ENCODE results near the gene TSPAN5.
A peak's percentile ranks its signal among the peaks of the same experiment; 100 is the strongest.
"Not testable (repeated sequence)": the region's sequence is repeated elsewhere in the genome, so short reads cannot be mapped to it uniquely, and the experiment has no call there.

The TSPAN5 gene

DNA sequence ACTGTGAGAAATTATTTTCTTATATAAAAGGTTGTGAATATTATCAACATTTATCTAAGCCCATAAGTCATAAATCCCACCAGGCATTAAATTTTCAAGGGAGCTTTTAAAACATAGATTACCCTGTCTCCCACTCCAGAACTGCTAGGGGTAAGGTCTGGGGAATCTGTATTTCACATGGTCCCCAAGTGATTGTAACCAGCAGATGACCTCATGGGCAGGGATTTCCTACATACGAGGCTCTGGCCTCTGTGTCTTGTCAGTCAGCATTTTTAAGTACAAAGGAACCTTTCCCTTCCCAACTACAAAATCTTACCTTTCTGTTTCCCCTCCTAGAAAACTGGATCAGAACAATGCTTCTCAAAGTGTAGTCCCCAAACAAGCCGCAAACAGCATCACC, 188.6 kb downstream of the TSPAN5 start:
- H3K4me3 ChIP-seq (ENCODE audit: low read depth, low read length), result no peak overlapping the region
- no peaks in the 10 kb centered on the region for H3K36me3 ChIP-seq (ENCODE audit: control insufficient read depth, insufficient read depth, low read length)
- H3K27me3 ChIP-seq (ENCODE audit: control insufficient read depth, insufficient read depth, low read length), result no peaks in the 10 kb centered on the region
- H3K4me1 ChIP-seq (ENCODE audit: control insufficient read depth, insufficient read depth, low read length), result no peaks in the 10 kb centered on the region; the same call in 1 of the 2 replicates
- no peak overlapping the region for H3K9ac ChIP-seq (ENCODE audit: low read length)
- no peak overlapping the region for H3K27ac ChIP-seq (ENCODE audit: low read depth, low read length)
- H3K9me3 ChIP-seq (ENCODE audit: control insufficient read depth, insufficient read depth, low read depth, low read length), result no peaks in the 10 kb centered on the region

DNA sequence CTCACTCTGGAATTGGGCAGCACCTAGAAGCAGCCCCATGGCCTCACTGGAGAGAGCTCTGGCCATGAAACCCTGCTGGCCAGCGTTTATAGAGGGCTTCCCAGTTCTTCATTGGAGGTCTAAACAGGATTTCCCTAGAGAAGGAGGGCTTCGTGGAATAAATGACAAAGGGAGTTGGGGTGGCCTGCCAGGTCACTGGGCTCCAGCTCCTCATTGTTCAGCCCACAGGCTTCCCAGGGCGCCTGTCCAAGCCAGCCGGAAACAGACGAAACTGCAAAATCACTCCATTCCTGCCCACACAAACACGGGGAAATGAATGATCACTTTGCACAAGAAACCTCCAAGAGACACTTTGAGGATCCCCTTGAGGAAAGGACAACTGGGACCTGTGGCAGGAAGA, 189.7 kb downstream of the TSPAN5 start:
- Histone ChIP-seq H3K4me3 (ENCODE audit: low read depth, low read length) (no peak overlapping the region), H3K27ac (ENCODE audit: low read depth, low read length) (no peak overlapping the region)

DNA sequence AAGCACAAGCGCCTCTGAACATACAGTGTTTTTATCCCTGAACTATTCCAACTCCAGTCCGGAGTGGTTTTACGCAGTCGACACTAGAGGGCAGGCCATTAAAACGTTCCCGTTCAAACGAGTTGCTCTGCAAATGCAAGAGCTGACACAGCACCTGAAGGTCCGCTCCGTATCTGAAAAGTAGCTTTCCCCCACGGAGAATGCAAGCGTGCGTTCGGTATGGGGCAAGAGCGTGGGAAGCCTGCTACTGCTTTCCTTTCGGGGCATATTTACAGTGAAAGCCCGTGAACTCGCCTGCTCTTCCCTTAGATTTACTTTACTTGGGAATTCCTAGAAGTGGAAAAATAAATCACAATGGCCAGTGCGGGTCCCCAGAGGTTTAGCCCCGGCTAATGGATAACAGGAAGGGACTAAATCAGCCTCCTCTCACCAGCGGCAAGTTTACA, 190.8 kb downstream of the TSPAN5 start:
- no peaks in the 10 kb centered on the region for H3K9me3 ChIP-seq (ENCODE audit: control insufficient read depth, insufficient read depth, low read depth, low read length)
- H3K4me3 ChIP-seq (ENCODE audit: low read depth, low read length), result peak overlapping the region; percentile 53
- no peaks in the 10 kb centered on the region for H3K27me3 ChIP-seq (ENCODE audit: control insufficient read depth, insufficient read depth, low read length)
- peak overlapping the region; percentile 41 for H3K9ac ChIP-seq (ENCODE audit: low read length)
- H3K4me1 ChIP-seq (ENCODE audit: control insufficient read depth, insufficient read depth, low read length), result no peaks in the 10 kb centered on the region; the same call in 1 of the 2 replicates
- no peak overlapping the region for H3K27ac ChIP-seq (ENCODE audit: low read depth, low read length)
- no peaks in the 10 kb centered on the region for H3K36me3 ChIP-seq (ENCODE audit: control insufficient read depth, insufficient read depth, low read length)

More for the DNA sequence above, 189.7 kb downstream of the TSPAN5 start:
- no peaks in the 10 kb centered on the region; the same call in 1 of the 2 replicates for H3K4me1 ChIP-seq (ENCODE audit: control insufficient read depth, insufficient read depth, low read length)
- H3K27me3 ChIP-seq (ENCODE audit: control insufficient read depth, insufficient read depth, low read length), result no peaks in the 10 kb centered on the region
- no peak overlapping the region for H3K9ac ChIP-seq (ENCODE audit: low read length)
- no peaks in the 10 kb centered on the region for H3K9me3 ChIP-seq (ENCODE audit: control insufficient read depth, insufficient read depth, low read depth, low read length)
- H3K36me3 ChIP-seq (ENCODE audit: control insufficient read depth, insufficient read depth, low read length), result no peaks in the 10 kb centered on the region

DNA sequence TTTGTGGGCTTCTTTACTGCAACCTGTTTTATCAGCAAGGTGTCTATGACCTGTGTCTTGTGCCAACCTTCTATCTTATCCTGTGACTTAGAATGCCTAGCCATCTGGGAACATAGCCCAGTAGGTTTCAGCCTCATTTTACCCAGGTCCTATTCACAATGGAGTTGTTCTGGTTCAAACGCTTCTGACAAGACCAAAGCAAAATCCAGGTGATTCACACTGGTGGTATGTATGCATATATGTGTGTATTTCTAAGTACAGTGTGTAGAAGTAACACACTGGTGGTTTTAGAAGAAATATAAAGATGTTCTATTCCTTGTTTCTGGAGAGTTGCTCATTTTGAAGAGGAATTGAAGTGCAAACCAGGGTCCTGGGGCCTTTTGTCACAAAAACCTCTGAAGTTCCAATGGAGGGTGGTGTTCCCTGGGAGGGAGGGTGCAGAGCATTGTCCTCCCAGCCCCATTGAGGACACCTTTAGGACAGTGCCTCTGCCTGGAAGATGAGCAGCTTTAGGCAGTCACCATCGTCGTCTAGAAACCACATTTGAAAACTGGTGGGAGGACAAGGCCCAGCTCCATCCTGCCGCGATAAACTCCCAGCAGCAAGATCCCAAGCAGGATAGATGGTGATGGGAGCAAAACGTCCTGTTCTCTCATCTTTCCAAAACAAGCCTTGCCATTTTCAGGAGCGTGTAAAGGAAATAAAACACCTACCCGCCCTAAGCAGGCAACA, 191.4 kb downstream of the TSPAN5 start:
- Histone ChIP-seq H3K4me1 (ENCODE audit: control insufficient read depth, insufficient read depth, low read length) (no peaks in the 10 kb centered on the region; the same call in 1 of the 2 replicates), H3K4me3 (ENCODE audit: low read depth, low read length) (no peak overlapping the region), H3K9me3 (ENCODE audit: control insufficient read depth, insufficient read depth, low read depth, low read length) (no peaks in the 10 kb centered on the region), H3K36me3 (ENCODE audit: control insufficient read depth, insufficient read depth, low read length) (no peaks in the 10 kb centered on the region), H3K9ac (ENCODE audit: low read length) (no peak overlapping the region), H3K27ac (ENCODE audit: low read depth, low read length) (no peak overlapping the region), H3K27me3 (ENCODE audit: control insufficient read depth, insufficient read depth, low read length) (no peaks in the 10 kb centered on the region)

DNA sequence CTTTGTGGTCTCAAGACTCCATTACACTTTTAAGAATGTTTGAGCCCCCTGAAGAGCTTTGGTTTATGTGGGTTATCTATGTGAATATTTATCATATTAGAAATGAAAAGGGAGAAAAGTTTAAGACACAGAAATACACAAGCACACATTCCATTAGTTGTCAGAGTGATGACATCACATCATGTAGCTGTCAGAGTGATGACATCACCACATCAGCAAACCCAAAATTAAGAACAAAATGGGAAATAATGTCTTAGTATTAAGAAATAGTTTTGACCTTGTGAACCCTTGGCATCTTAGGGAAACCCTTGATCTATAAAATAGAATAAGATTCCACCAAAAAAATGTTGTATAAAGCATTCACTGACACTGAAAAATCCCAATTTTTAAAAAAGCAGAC, 195.9 kb downstream of the TSPAN5 start:
- no peaks in the 10 kb centered on the region for H3K4me1 ChIP-seq (ENCODE audit: control insufficient read depth, insufficient read depth, low read length)
- H3K27ac ChIP-seq (ENCODE audit: low read depth, low read length), result no peak overlapping the region
- H3K36me3 ChIP-seq (ENCODE audit: control insufficient read depth, insufficient read depth, low read length), result no peaks in the 10 kb centered on the region
- no peaks in the 10 kb centered on the region for H3K9me3 ChIP-seq (ENCODE audit: control insufficient read depth, insufficient read depth, low read depth, low read length)
- H3K9ac ChIP-seq (ENCODE audit: low read length), result no peak overlapping the region
- no peak overlapping the region for H3K4me3 ChIP-seq (ENCODE audit: low read depth, low read length)
- no peaks in the 10 kb centered on the region for H3K27me3 ChIP-seq (ENCODE audit: control insufficient read depth, insufficient read depth, low read length)

DNA sequence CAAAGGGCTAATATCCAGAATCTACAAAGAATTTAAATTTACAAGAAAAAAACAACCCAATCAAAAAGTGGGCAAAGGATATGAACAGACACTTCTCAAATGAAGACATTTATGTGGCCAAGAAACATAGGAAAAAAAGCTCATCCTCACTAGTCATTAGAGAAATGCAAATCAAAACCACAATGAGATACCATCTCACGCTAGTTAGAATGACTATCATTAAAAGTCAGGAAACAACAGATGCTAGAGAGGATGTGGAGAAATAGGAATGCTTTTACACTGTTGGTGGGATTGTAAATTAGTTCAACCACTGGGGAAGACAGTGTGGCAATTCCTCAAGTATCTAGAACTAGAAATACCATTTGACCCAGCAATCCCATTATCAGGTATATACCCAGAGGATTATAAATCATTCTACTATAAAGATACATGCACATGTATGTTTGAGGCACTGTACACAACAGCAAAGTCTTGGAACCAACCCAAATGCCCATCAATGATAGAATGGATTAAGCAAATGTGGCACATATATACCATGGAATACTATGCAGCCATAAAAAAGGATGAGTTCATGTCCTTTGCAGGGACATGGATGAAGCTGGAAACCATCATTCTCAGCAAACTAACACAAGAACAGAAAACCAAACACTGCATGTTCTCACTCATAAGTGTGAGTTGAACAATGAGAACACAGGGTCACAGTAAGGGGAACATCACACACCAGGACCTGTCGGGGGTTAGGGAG, 197.1 kb downstream of the TSPAN5 start:
- not testable (repeated sequence) for H3K9me3 ChIP-seq (ENCODE audit: control insufficient read depth, insufficient read depth, low read depth, low read length); H3K9ac ChIP-seq (ENCODE audit: low read length); H3K27ac ChIP-seq (ENCODE audit: low read depth, low read length)

DNA sequence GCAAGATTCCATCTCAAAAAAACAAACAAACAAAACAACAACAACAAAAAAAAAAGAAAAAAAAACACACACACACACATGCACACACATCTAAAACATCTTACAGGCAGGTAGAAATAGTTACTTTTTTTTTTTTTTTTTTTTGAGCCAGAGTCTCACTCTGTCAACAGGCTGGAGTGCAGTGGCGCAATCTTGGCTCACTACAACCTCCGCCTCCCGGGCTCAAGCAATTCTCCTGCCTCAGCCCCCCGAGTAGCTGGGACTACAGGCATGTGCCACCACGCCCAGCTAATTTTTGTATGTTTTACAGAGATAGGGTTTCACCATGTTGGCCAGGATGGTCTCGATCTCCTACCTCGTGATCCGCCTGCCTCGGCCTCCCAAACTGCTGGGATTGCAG, 201.0 kb downstream of the TSPAN5 start:
- not testable (repeated sequence) for H3K27me3 ChIP-seq (ENCODE audit: control insufficient read depth, insufficient read depth, low read length); H3K4me1 ChIP-seq (ENCODE audit: control insufficient read depth, insufficient read depth, low read length); H3K4me3 ChIP-seq (ENCODE audit: low read depth, low read length); H3K9me3 ChIP-seq (ENCODE audit: control insufficient read depth, insufficient read depth, low read depth, low read length); H3K9ac ChIP-seq (ENCODE audit: low read length); H3K27ac ChIP-seq (ENCODE audit: low read depth, low read length); H3K36me3 ChIP-seq (ENCODE audit: control insufficient read depth, insufficient read depth, low read length)

More for the DNA sequence above, 197.1 kb downstream of the TSPAN5 start:
- not testable (repeated sequence) for H3K36me3 ChIP-seq (ENCODE audit: control insufficient read depth, insufficient read depth, low read length); H3K4me1 ChIP-seq (ENCODE audit: control insufficient read depth, insufficient read depth, low read length); H3K4me3 ChIP-seq (ENCODE audit: low read depth, low read length); H3K27me3 ChIP-seq (ENCODE audit: control insufficient read depth, insufficient read depth, low read length)

DNA sequence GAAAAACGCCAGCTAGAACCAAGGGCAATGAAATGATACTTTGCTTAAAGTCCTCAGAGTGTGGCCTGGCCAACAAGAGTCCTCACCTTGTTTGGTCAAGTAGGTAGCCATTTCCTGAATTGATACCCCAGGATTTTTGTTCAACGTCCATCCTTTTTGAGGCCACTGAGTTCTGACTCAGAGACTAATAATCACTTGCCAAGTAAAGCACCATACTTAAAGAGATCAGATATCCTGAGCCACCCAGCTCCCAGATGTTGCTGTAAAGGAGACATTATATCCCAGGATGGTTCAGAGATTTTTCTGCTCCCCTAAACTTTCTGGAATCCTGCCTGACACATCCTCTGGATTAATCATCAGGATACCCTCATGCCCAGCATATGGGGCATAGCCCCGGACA, 206.3 kb downstream of the TSPAN5 start:
- H3K27ac ChIP-seq (ENCODE audit: low read depth, low read length), result no peak overlapping the region
- H3K36me3 ChIP-seq (ENCODE audit: control insufficient read depth, insufficient read depth, low read length), result no peaks in the 10 kb centered on the region
- H3K4me3 ChIP-seq (ENCODE audit: low read depth, low read length), result no peak overlapping the region
- no peaks in the 10 kb centered on the region for H3K27me3 ChIP-seq (ENCODE audit: control insufficient read depth, insufficient read depth, low read length)
- peaks cover 4% of the 10 kb centered on the region for H3K9me3 ChIP-seq (ENCODE audit: control insufficient read depth, insufficient read depth, low read depth, low read length)
- H3K4me1 ChIP-seq (ENCODE audit: control insufficient read depth, insufficient read depth, low read length), result no peaks in the 10 kb centered on the region
- H3K9ac ChIP-seq (ENCODE audit: low read length), result no peak overlapping the region

DNA sequence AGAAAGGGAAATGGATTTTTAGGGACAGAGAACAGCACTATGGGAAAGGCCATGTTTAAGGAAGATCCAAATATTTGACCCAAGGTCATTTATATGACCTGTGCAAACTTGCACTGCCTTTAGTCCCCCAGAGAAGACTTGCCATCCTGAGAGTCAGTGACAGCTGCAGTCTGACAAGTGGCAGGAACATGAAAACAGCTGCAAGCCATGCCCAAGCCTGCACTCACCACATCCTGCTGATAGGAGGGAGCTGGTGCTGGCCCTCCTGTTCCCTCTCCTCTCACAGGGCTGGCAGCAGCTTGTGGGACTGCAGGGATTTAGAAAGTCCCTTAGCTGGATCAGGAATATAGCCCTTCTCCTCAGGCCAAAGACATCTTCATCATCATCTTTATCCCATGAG, 209.5 kb downstream of the TSPAN5 start:
- Histone ChIP-seq H3K4me3 (ENCODE audit: low read depth, low read length) (no peak overlapping the region), H3K9ac (ENCODE audit: low read length) (no peak overlapping the region), H3K36me3 (ENCODE audit: control insufficient read depth, insufficient read depth, low read length) (no peaks in the 10 kb centered on the region), H3K9me3 (ENCODE audit: control insufficient read depth, insufficient read depth, low read depth, low read length) (peaks cover 4% of the 10 kb centered on the region), H3K27ac (ENCODE audit: low read depth, low read length) (no peak overlapping the region), H3K27me3 (ENCODE audit: control insufficient read depth, insufficient read depth, low read length) (no peaks in the 10 kb centered on the region), H3K4me1 (ENCODE audit: control insufficient read depth, insufficient read depth, low read length) (no peaks in the 10 kb centered on the region)

DNA sequence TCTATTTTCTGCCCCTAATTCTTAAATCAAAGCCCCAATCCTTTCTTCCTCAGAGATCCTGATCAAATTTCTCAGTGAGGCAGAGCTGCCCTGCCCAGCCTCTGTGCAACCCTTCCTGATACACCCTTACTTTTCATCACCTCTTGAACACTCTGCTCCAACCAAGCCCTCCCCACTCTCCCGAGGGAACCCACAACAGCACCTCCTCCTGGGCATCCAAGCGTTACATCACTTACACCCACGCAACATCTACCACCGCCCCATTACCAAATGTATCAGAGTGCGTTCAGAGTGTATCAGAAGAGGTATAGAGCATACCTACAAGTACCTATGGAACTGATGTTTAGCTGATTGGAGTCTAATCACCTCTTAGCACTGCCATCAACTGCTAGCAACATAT, 210.8 kb downstream of the TSPAN5 start:
- no peak overlapping the region for H3K9ac ChIP-seq (ENCODE audit: low read length)
- H3K27ac ChIP-seq (ENCODE audit: low read depth, low read length), result no peak overlapping the region
- H3K4me3 ChIP-seq (ENCODE audit: low read depth, low read length), result no peak overlapping the region
- no peaks in the 10 kb centered on the region for H3K36me3 ChIP-seq (ENCODE audit: control insufficient read depth, insufficient read depth, low read length)
- H3K27me3 ChIP-seq (ENCODE audit: control insufficient read depth, insufficient read depth, low read length), result no peaks in the 10 kb centered on the region
- peaks cover 4% of the 10 kb centered on the region for H3K9me3 ChIP-seq (ENCODE audit: control insufficient read depth, insufficient read depth, low read depth, low read length)
- no peaks in the 10 kb centered on the region for H3K4me1 ChIP-seq (ENCODE audit: control insufficient read depth, insufficient read depth, low read length)
